Fibroblast of skin of left quadriceps (primary cell): Measurements from ENCODE around the gene CXCR4.
"Not testable (repeated sequence)": the region's sequence is repeated elsewhere in the genome, so short reads cannot be mapped to it uniquely, and the experiment has no call there.

Experiments used
- DNase-seq, 2 experiments: peaks; one replicate each; pipeline ENCODE4 v3.0.0-alpha.2; 2013; ENCODE audit warnings: low read depth in 2 of 2

The CXCR4 gene

DNA sequence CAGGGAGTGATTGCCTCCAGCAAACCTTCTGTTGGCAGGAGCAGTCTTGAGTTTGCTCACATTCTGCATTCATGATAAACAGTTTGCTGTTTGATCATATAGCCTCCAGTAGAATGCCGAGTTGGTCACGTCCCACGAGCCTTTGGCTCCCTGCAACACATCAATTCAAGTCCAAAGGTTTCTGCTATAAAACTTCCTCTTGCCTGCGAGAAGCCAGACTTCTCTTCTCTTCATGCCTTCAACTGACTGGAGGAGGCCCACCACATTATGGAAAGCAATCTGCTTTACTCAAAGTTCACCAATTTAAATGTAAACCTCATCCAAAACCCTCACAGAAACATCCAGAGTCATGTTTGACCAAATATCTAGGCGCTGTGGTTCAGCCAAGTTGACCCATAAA is 40.8 kb downstream of the CXCR4 start:
- DNase-seq = no peak

DNA sequence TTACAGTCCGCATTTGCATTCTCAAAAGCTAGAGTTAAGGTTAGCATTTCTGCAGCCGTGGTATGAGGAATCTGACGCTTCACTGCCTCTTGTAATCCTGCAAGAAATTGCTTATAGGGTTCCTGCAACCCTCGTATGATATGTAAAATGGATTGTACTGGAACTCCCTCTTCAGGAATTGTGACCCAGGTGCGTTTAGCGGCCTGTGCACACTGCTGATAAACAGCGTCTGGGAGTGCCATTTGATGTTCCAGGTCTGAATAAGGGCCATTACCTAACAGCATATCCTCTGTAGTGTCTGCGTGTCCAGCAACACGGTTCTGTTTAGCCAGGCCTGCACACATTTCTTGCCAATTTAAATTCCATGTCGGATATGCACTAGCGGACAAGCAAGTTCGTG is 42.5 kb downstream of the CXCR4 start:
- no peak for DNase-seq

DNA sequence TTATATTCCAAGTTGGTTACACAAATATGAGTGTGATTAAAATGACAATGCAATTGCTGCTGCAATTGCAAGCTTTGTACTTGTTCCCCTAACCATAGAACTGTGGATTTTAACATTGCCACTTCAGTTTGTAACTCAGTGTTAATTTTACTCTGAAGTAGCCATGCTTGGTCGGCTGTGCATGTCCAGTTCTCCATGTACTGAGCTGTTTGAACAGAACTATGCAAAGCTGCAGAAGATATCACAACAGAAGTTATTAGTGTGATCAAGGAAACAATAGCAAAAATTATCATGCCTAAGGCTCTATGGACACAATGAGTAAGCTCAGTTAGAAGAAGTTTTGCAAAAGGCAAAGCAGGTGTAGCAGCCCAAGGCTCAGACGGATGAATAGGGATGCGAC is 45.3 kb downstream of the CXCR4 start:
- no peak for DNase-seq

DNA sequence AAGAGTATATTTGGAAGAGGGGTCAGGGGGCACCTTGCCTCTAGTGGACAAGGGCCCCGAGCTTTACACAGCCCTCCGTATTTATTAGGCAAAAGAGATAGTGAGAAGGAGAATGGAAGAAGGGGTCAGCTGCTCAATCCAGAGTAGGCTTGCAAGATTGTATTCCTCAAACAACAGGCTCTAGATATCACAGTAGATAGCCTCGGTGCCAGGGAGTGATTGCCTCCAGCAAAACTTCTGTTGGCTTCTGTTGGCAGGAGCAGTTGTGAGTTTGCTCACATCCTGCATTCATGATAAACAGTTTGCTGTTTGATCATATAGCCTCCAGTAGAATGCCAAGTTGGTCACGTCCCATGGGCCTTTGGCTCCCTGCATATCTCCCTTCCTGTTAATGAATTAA is 46.1 kb downstream of the CXCR4 start:
- DNase-seq = not testable (repeated sequence)

DNA sequence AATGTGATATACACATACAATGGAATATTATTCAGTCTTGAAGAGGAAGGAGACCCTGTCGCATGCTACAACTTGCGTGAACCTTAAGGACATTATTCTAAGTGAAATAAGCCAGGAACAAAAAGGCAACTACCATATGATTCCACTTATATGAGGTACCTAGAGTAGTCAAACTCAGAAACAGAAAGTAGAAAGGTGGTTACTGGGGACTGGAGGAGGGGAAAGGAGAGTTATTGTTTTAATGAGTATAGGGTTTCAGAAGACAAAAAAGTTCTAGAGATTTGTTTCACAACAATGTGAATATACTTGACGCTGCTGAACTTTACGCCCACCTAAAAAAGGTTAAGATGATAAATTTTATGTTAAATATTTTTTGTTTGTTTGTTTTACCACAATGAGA is 47.0 kb downstream of the CXCR4 start:
- DNase-seq = no peak

DNA sequence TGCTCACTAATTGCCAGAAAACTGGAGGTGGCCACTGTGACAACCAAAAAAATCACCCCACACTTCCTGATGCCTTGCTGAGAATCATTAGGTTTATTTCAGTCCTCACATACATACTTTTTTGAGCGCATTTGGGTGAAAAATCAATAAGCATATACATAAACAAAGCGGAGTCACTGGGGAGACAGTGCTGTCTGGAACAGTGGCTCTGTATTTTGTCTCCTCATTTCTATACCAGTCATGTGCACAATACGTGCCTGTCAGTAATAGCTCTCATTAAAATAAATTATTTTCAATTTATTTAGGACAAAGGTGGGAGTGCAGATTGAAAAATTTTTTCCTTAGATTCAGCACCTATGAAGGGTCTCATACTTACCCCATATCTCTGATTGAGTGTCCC is 48.2 kb downstream of the CXCR4 start:
- DNase-seq = no peak

DNA sequence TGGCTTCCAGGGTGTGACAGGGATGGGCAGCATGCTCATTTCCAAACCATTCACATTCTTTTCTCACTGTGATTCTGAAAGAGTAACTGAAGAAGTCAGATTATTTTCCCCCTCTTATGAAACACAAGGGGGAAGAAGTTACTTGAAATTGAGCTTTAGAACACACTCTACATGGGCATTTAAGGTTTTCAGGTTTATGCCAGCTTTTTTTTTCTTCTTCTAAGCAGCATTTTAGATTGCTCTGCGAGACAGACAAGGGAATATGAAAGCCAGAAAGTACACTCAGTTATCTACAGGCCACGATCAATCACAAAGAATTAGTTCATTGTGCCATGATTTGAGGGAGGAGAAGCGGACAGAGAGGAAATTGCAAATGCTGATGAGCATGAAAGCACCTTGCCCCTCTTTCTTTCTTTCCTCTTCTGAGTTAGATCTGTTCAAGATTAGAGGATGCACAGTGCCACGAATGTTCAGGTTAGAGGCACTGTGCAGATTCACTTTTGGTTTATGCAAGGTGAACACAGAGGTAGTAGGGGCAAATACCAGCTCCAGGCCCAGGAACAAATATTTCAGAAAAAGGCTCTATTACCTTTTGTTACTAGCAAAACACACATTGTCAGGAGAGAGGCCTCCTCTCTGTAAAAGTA is 49.2 kb downstream of the CXCR4 start:
- DNase-seq = no peak

DNA sequence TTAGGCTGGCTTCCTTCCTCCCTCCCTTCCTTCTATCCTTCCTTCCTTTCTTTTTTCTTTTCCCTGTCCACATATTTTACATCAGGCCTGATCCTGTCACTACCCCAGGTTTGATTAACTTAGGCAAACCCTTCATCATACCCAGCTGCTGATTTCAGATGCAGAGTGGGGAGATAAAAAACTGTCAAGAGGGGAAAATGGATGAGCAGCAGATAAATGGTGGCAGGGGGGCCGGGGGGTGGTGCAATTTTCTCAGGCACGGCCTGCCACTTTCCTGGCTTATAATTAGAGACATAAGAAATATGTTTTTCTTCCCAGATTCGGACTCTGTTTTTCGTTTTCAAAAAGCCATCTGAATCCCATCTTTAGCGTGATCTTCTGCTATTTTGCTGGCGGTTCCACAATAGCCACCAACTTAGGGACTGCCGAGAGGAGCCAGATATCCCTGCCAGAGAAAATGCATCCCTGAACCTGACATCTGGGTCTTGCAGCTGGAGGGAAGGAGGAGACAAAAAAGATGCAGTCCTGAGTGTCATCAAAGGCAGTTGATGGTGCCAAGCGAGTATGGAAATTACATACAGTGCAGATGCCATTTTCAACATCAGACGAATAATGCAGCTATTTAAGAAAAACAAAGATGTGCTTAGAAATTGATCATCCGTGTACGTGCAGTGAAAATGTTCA is 49.9 kb downstream of the CXCR4 start:
- no peak for DNase-seq

DNA sequence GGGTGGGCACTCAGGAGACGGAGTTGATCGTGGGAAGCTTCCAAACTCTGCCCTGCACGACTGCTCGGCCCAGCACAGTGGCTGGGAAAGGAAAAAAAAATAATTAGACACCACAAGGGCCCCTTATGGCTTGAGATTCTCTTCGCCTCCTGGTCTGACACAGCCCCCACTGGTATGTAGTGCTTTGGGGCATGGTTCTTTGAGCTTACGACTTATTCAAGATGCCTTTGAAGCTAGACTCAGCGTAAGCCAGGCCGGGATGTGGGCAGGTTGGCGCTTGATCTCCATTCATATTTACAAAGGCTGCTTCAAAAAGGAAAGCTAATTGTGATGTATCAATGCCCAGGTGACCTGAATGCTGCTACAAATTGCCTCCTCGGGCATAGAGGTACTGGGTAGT is 50.5 kb downstream of the CXCR4 start:
- DNase-seq = no peak

DNA sequence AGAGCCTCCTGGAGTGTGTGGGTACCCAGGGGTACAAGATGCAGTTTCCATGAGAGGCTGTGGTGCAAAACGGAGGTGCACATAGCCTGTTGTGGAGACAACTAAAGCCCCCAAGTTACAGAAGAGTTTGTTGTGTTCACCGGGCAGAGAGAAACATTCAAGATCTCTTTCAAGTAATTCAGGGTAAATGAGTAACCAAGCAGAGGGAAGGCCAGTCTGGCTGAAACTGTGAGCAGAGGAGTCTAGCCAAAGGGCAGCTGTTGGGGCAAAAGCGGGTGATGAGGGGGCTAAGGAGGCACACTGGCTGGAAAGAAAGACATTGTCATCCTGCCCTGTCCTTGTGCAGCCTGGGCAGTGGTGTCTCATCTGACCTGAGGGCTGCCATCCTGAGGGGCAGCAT is 52.0 kb downstream of the CXCR4 start:
- DNase-seq = no peak

DNA sequence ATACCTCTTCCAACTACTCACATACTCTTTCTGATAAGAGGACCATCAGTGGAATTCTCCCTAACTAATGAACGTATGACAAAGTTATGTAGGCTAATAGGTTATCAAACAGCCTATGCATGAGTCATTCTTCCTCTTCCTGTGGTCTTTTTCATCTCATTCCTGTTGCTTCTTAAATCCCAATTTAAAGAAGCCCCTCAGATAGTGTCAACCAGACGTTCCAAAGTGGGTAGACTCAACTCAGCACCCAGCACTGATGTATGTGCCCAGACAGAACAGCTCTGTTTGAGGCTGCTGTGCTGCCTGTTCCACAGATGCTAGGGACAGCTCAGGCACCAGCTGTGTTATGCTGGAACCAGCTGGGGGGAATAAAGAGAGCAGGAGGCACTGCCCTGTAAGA is 52.6 kb downstream of the CXCR4 start:
- DNase-seq = no peak
